Brain microvascular endothelial cell (primary cell): ENCODE measurements around the gene VWA5B1.

Experiments
- DNase-seq: peaks from one replicate; pipeline ENCODE4 v3.0.0-alpha.2; 2020
- H3K27ac ChIP-seq: fragments of 250-450 bp; sonication (Bioruptor Pico); 2 replicates; pipeline ENCODE4 v1.5.1; 2020; ENCODE audit warnings: mild to moderate bottlenecking, moderate library complexity
- H3K27me3 ChIP-seq: fragments of 250-450 bp; sonication (Bioruptor Pico); replicated peaks from 2 replicates; pipeline ENCODE4 v1.5.1; 2020; ENCODE audit warnings: mild to moderate bottlenecking
- H3K36me3 ChIP-seq: fragments of 250-450 bp; sonication (Bioruptor Pico); replicated peaks from 2 replicates; pipeline ENCODE4 v1.5.1; 2020; ENCODE audit warnings: mild to moderate bottlenecking
- H3K4me3 ChIP-seq: 2 replicates; pipeline ENCODE4 v1.5.1; 2011; ENCODE audit warnings: low read depth, mild to moderate bottlenecking, control low read depth, low read length, moderate library complexity
- in situ Hi-C: cut with HindIII; loops from 2 replicates; pipeline ENCODE4 v1.10.0; 2017; ENCODE audit warnings: low sequenced_read_pairs, low pct_ligation_motif_present
- TF ChIP-seq, protein P1 (sequence below): IDR thresholded peaks from 2 replicates; pipeline ENCODE4 v1.5.1; 2011; ENCODE audit warnings: low read depth, mild to moderate bottlenecking, moderate library complexity, low read length, control low read depth, inconsistent platforms; ENCODE audit errors: missing control alignments

The VWA5B1 gene

DNA sequence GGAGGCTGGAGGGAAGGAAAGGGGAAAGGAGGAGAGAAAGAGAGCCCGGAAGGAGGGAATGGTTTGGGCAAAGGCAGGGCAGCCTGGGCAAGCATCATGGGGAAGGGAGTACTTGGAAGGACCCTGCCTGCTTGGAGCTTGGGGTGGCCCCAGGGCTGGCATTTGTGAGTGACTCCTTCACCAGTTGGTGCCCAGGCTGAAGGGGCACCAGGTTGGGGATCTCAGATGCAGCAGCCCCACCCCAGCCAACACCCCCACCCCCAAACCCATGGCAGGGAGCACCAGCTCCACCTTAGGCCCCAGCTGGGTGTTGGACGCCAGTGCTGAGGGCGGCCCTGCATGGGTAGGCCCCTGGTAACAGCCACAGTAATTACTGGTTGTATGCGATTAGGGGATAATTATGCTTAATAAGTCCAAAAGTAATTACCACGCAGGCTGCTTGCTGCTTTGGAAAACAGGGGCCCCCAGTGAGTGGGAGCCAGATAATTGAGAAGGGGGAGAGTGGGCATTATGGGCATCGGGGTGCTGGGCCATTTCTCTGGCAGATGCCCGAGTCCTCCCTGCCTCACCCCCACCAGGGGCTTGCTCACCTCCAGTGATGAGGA is 78.3 kb downstream of the VWA5B1 start:
- H3K27me3 ChIP-seq, result peaks cover 47% of the 10 kb centered on the region
- TF ChIP-seq, protein P1, sequence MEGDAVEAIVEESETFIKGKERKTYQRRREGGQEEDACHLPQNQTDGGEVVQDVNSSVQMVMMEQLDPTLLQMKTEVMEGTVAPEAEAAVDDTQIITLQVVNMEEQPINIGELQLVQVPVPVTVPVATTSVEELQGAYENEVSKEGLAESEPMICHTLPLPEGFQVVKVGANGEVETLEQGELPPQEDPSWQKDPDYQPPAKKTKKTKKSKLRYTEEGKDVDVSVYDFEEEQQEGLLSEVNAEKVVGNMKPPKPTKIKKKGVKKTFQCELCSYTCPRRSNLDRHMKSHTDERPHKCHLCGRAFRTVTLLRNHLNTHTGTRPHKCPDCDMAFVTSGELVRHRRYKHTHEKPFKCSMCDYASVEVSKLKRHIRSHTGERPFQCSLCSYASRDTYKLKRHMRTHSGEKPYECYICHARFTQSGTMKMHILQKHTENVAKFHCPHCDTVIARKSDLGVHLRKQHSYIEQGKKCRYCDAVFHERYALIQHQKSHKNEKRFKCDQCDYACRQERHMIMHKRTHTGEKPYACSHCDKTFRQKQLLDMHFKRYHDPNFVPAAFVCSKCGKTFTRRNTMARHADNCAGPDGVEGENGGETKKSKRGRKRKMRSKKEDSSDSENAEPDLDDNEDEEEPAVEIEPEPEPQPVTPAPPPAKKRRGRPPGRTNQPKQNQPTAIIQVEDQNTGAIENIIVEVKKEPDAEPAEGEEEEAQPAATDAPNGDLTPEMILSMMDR, result no peak
- in situ Hi-C loops, result no loop called here

DNA sequence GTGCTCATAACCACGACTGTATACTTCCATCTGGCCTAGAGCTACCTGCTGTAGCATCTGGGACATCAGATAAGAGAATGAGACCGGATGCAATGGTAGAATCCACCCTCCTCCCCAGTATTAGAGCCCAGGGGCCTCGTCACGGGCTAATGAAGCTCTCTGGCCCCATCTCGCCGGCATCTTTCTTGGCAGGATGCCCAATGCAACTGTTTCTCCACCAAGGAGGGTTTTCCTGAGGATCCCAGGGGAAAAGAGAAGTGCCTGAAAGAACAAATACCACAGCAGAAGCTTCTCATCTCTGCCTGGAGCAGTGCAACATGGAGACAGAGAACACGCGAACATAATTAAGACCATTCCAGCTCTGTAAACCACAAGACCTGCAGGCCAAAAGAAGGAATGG is 80.0 kb downstream of the VWA5B1 start:
- DNase-seq, result no peak
- Histone ChIP-seq H3K27me3 (peaks cover 32% of the 10 kb centered on the region), H3K36me3 (no peaks in the 10 kb centered on the region), H3K4me3 (no peak overlapping the region), H3K27ac (no peak overlapping the region)
- in situ Hi-C loops, result no loop called here
- TF ChIP-seq, protein P1, result no peak

More for the DNA sequence above, 78.3 kb downstream of the VWA5B1 start:
- DNase-seq, result no peak
- H3K4me3 ChIP-seq, result no peak overlapping the region
- no peaks in the 10 kb centered on the region for H3K36me3 ChIP-seq
- no peak overlapping the region for H3K27ac ChIP-seq

DNA sequence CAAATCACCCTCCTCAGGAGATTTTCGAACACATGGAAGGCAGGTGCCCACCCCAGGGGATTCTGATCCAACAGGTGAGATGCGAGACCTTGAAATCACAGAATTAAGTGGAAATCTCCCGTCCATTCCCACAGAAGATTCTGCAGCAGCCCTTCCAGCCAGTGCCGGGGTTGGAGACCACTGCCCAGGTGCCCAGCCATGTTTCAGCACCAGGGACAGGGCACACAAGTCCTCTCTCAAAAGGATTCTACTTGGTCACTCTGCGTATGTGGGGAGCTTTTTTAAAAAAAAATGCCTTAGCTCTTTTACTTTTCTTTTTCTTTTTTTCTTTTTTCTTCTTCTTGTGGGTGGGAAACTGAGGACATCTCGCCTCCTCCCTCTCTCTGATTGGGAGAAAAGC is 80.7 kb downstream of the VWA5B1 start:
- no peak for DNase-seq
- Histone ChIP-seq H3K27me3 (peaks cover 25% of the 10 kb centered on the region), H3K27ac (no peak overlapping the region), H3K4me3 (no peak overlapping the region), H3K36me3 (no peaks in the 10 kb centered on the region)
- TF ChIP-seq, protein P1, result no peak
- in situ Hi-C loops, result no loop called here

DNA sequence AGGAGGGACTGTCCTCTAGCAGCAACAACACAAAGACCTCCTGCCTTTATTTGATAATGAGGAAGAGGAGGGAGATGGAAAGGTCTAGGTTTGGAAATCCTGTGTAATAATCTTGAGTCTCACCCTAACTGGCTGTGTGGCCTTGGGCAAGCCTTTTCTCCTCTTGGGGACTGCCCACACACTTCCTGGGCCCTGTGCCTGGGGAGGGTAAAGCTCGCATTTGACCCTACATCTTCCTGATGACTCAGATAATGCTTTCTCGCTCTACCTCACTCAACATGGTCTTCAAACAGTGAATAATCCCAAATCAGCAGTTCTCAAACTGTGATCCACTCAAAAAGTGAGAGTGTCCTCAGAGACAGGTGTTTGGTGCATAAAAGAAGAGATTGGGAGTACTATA is 81.2 kb downstream of the VWA5B1 start:
- in situ Hi-C loops, result no loop called here
- Histone ChIP-seq H3K27me3 (peaks cover 23% of the 10 kb centered on the region), H3K27ac (no peak overlapping the region), H3K36me3 (no peaks in the 10 kb centered on the region), H3K4me3 (no peak overlapping the region)
- TF ChIP-seq, protein P1, result no peak
- DNase-seq, result no peak

DNA sequence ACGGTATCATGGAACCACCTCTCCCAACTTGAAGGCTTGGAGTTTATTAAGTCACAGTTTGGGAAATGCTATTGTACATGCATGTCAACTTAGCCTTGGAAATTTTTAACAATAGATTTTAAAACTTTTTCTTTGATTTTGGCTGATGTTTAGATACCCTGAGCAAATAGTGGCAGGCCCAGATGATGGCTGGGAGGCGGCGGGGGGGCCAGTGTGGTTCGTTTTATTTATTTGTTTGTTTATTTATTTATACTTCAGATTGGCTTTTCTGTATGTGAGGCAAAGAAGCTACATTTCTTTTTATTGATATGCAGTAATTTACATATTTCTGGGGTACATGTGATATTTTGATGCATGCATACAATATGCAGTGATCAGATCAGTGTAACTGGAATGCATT is 82.0 kb downstream of the VWA5B1 start:
- in situ Hi-C loops, result no loop called here
- Histone ChIP-seq H3K27me3 (peaks cover 15% of the 10 kb centered on the region), H3K4me3 (no peak overlapping the region), H3K36me3 (no peaks in the 10 kb centered on the region), H3K27ac (no peak overlapping the region)
- TF ChIP-seq, protein P1, result no peak
- no peak for DNase-seq

DNA sequence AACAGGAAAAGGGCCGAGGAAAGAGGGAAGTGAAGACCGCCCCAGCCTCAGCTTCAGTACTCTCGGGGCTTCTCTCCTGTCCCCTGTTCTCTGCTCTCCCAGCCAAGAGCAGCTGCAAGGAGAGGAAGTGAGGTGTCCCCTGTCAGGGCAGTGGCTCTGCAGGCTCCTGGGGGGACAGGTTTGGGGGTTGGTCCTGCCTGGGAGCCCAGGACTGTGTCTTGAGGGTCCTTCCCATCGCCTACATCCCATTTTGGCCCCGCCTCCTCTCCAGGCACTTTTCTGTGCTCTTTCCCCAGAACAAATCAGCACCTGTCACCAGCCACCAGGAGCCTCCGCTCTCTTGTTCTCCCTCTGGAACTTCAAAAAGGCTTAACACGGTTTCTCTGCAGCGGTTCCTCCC is 82.6 kb downstream of the VWA5B1 start:
- DNase-seq, result no peak
- TF ChIP-seq, protein P1, result no peak
- peaks cover 11% of the 10 kb centered on the region for H3K27me3 ChIP-seq
- no peaks in the 10 kb centered on the region for H3K36me3 ChIP-seq
- in situ Hi-C loops, result no loop called here
- no peak overlapping the region for H3K4me3 ChIP-seq
- H3K27ac ChIP-seq, result no peak overlapping the region
